HL-60 (cell line): ENCODE measurements around the gene MS4A4E.

Source experiments
- CTCF ChIP-seq: IDR thresholded peaks from one replicate; pipeline ENCODE4 v1.5.1; 2011; ENCODE audit warnings: low read length, control low read depth, inconsistent platforms; ENCODE audit not compliant: insufficient read depth
- GABPA ChIP-seq: IDR thresholded peaks from 2 replicates; pipeline ENCODE4 v1.6.1; 2012; ENCODE audit warnings: low read depth
- POLR2AphosphoS5 ChIP-seq: IDR thresholded peaks from 2 replicates; pipeline ENCODE4 v1.6.1; 2012; ENCODE audit warnings: low read depth
- REST ChIP-seq: IDR thresholded peaks from 2 replicates; pipeline ENCODE4 v1.6.1; 2012; ENCODE audit warnings: low read depth; ENCODE audit not compliant: insufficient replicate concordance
- SPI1 ChIP-seq: IDR thresholded peaks from 2 replicates; pipeline ENCODE4 v1.6.1; 2012; ENCODE audit warnings: low read depth, mild to moderate bottlenecking, borderline replicate concordance

GRCh38 chr11:60214386-60214785, 28.6 kb downstream of the MS4A4E start:
- TF ChIP-seq GABPA = no peak
- TF ChIP-seq CTCF = no peak
- no peak for TF ChIP-seq POLR2AphosphoS5
- no peak for TF ChIP-seq REST
- no peak for TF ChIP-seq SPI1
